AG08395 (cell line): Measurements from ENCODE around the gene SF3B5.
"Not testable (repeated sequence)": the region's sequence is repeated elsewhere in the genome, so short reads cannot be mapped to it uniquely, and the experiment has no call there.

Experiments
- DNase-seq: peaks from one replicate; pipeline ENCODE4 v3.0.0; 2012; ENCODE audit warnings: mixed read lengths, low spot score

SF3B5 gene

DNA sequence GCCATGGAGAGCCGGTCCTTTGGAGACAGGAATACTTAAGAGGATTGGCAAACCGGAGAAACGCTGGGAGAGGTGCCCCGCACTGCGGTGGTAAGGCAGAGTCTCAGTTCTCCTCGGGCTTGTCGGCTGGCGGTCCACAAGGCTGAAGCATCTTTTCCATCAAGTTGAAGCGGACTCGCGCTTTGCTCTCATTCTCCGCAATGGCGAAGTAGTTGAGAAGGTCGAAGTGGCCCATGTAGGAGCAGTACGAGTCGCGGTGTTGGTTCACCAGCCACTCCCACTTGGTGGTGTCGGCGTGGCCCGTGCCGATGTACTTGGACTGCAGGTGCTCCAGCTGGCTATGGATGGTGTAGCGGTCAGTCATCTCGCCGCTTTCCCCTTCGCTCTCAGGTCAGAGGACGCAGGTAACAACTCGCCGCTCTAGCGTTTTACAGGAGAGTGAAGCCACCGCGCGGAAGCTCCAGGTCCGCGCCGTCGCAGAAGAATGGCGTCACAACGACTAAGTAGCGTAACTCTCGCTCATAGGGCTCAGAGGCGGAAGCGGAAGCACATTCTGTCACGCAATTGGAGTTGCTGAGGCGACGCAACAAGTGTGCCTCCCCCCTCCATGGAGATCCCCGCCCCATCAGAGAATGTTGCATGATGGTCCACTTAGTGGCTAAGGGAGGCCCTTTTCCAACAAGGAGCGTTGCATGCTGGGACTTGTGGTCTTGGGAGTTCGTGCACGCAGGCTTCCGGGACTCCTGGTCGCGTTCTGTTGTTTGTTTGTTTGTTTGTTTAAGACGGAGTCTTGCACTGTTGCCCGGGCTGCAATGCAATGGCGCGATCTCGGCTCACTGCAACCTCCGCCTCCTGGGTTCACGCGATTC is at the start of gene SF3B5:
Gene SF3B5 (minus strand): TSS at position 440 of the 869 bp plus-strand sequence. CDS start 76 bp downstream, at position 364.
- peak; percentile 97 for DNase-seq

DNA sequence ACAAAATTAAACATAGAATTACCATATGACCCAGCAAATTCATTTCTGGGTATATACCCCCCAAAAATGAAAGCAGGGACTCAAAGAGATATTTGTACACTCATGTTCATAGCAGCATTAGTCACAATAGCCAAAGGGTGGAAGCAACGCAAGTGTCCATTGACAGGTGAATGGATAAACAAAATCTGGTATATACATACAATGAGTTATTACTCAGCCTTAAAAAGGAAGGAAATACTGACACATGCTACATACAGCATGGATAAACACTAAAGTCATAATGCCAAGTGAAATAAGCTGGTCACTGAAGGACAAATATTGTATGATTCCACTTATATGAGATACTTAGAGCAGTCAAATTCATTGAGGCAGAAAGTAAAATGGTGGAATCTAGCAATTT is 49.6 kb upstream of the SF3B5 start:
- no peak for DNase-seq

DNA sequence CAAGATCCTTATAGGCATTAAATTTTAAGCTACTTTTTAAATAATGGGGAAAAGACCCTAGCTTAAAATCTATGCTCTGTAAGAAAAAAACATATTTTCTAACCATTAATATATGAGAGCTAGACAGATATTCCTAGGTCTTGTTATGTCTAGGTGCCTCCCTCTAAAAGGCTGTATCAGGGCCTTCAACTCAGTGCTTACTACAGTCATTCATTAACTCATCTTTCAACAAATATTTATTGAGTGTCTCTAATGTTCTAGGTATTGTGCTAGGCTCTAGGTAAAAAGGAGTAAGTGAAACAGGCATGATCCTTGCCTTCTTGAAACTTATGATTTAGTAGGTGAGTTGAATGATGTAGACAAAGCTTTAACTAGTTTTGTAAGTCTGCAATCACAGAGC is 48.5 kb upstream of the SF3B5 start:
- DNase-seq, result no peak

DNA sequence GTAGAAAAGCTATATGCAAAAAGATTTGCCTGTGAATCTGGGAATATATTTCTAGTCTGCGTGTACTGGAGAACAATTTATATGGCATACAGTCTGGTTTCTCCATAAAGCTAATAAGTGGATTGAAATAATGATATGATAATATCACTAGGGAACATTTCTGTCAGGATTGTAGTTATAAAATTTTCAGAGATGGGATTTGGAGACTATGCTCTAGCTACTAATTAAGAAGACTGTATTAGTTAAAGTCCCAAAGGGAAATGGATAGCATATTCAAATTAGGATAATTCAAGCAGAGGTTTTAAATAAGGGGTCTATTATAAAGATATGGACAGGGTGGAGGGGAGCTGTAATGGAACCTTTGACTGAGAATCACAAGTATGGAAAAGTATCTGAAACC is 47.7 kb upstream of the SF3B5 start:
- no peak for DNase-seq

DNA sequence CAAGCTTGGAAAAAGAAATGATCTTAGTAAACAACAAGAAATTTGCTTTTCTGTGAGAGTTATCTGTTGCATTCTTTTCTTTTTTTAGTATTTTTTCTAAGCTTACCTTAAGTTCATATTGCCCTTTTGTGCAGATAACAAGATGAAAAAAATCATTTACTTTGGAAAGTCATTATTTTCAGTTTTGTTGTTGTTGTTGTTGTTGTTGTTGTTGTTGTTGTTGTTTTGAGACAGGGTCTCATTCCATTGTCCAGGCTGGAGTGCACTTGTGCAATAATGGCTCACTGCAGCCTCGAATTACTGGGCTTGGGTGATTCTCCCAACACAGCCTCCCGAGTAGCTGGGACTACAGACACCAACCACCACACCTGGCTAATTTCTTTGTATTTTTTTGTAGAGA is 46.1 kb upstream of the SF3B5 start:
- no peak for DNase-seq

DNA sequence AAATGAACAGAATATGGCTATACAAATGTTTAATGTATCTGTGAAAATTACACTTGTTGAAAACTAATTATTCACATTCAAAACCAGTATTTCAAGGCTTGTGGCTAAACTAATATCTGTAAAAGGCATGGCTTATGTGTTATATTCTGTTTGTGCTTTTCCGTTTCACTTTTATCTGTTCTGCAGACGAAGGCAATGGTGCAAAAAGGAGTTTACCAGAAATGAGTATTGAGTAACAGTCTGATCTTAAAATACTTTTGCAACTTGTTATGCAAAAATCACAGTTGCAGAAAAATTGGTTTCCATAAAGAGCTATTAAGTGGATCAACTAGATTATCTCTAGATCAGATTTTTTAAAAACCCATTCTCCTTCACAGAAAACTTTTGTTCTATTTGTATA is 45.5 kb upstream of the SF3B5 start:
- DNase-seq, result no peak

DNA sequence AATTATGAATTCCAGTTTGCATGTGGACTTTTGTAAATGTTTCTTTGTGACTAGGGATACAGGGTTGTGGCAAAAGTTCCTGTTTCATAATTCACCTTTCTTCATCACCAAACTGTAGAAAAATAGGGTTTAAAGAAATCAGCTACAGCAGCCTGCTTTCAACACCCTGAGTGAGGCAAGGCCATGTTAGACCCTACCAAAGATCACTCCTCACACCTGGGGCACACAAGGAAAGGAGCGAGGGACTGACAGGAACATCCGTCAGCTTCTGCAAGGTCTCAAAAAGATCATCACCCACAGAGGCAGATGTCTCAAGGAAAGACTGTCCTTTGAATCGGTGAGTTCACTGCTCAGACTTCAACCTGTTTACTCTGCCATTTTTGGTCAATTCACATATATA is 44.4 kb upstream of the SF3B5 start:
- no peak for DNase-seq

DNA sequence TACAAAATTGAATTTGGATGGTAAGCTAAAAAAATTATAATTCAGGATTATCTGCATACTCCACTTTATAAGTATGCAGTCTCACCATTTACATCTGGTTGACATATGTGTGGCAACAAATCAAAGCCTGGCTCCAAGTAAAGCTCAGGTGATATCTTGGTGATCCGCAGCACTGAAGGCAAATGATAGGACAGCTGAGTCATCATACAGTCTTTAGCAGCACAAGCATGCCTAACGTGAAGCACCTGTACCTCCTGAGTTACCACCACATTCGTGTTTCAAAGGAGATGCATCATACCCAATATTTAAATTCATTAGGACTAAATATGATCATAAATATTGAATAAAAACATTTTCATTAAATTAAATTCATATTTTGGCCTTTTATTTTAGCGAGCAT is 43.2 kb upstream of the SF3B5 start:
- DNase-seq, result no peak

DNA sequence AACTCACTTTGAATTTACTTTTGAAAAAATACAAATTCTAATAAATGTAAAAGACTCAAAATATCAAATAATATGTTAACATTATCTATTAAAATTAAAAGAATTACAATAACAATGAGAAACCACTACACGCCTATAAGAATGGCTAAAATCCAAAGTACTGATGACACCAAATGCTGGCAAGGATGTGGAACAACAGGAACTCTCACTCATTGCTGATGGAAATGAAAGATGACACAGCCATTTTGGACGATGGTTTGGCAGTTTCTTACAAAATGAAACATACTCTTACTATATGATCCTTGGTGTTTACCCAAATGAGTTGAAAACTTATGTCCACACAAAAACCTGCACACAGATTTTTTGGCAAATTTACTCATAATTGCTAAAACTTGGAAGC is 39.4 kb upstream of the SF3B5 start:
- no peak for DNase-seq

DNA sequence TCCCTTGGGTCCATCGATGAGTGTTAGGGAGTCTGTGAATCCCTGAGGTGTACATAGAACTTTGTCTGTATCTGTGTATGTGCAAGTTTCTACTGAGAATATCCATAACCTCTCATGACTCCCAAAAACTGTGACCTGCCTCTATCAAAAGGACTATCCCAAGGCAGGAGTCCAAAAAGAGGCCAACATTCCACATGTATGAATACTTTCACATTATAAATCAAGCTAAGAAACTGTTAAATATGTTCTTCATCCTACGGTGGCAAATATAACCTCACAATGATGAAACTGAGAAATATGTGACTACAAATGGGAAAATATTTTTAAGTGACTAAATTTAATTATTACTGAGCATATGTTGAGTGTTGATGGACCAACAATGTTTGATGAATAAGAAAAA is 38.8 kb upstream of the SF3B5 start:
- DNase-seq, result peak; percentile 35

DNA sequence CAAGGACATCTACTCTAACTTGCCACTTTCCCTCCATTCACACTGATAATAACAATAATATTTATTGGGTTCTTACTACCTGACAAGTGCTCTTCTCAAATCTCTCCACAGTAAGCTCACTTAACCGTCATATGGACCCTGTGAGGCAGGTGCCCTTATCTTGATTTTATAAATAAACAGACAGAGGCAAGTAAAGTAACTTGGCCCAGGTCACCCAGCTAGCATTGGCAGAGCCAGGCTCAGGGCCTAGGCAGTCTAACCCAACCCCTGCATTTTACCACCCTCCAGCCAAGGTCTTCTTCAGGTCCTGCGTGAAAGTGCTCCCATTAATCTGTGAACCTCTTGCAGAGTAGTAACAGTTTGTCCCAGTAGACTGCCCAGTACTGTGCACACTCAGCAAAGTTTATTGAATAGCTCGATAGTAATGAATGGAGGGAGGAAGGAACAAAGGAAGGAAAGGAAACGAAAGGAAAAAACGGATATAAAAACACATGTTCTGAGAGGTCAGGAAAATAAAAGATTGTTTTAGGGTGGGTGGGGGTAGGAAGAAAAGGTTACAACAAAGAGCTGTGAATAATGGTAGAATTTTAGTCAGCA is 38.0 kb upstream of the SF3B5 start:
- no peak for DNase-seq

DNA sequence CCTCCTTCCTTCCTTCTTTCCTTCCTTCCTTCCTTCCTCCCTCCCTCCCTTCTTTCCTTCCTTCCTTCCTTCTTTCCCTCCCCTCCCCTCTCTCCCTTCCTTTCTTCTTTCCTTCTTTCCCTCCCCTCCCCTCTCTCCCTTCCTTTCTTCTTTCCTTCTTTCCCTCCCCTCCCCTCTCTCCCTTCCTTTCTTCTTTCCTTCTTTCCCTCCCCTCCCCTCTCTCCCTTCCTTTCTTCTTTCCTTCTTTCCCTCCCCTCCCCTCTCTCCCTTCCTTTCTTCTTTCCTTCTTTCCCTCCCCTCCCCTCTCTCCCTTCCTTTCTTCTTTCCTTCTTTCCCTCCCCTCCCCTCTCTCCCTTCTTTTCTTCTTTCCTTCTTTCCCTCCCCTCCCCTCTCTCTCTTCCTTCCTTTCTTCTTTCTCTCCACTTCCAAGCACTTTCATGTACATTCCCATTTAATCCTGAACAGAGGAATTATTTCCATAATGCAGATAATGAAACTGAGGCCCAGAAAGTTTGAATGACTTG is 36.9 kb upstream of the SF3B5 start:
- not testable (repeated sequence) for DNase-seq

DNA sequence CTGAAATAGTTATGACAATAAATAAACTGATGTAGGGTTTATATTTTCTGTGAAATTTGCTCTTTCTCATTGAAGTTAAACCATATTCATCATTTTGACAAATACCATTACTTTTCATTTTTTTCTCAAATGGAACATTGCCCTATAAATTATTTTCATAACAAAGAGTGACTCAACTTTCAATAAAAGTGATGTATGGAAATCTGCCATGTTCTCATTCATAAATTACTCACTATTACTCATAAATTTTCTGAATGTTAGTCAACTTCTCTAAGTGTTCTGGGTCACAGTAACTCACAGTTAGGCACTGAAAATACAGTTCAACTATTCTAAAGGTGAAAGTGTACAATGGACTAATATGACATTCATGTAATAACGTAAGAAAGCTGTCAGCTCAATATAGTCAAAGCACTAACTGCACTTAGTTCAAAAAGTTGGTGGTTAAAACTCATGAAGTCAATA is 35.9 kb upstream of the SF3B5 start:
- DNase-seq, result no peak

DNA sequence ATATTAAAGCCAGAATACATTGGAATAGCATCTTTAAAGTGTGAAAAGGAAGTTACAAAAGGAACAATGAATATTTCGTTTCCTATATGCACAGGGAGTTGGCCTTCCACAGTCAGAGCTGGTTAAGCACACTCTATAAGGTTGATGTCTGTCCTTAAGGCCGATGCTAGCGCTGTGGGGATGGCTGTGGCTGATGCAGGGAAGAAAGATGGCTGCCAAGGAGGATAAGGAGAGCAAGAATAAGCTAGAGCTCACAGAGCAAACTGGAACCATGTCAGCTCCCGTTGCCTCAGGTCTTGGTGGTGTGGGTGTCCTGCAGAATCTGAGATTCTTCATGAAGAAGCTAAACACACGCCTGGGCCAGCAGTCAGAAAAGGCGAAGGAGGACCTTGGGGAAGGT is 34.1 kb upstream of the SF3B5 start:
- DNase-seq, result no peak

DNA sequence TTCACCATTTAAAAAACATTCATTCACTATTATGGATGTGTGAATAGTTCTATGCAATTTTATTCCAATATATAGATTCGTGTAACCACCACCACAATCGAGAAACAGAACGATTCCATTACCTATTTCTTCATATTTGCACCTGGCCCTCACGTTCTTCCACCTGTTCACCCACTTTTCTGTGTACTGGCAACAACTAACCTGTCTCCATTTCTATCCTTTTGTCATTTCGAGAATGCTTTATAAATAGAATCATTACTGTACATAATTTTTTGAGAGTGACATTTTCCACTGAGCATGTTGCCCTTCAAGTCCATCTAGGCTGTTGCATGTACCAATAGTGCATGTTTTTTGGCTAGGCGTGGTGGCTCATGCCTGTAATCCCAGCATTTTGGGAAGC is 31.7 kb upstream of the SF3B5 start:
- DNase-seq, result no peak

DNA sequence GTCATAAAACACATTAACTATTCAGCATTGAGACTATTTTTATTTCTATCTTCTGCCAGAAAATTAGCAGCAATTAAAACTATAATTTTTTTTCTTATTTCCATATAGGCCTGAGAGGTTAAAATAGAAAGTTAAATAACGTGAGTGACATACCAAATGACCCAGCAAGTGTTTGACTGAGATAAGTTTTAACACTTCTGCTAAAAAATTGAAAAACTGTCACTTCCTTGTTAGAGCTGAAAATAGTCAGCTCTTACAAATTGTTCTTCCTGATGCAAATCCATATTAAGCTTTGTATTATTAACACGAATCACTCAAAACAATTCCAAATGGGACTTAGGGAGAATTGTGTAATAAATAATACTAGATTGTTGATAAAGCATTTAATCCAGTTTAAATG is 28.5 kb upstream of the SF3B5 start:
- DNase-seq, result no peak

DNA sequence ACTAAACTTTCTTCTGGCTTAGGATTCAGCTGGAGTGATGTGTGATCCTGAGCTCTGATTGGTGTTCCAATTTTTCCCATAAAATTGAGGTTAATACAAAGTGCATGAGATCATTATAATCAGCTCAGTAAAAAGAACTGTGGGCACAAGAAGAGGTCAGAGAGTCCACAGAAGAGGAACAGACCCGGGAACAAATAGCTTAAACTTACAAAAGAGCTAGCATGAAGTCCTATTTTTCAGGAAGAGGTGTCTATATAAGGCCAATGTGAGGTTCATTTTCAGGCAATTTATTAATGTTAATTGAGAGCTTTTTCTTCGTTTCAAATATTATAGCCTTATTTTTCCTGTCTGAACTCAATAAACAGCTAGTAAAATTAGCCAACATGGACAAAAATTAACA is 28.0 kb upstream of the SF3B5 start:
- DNase-seq, result no peak

DNA sequence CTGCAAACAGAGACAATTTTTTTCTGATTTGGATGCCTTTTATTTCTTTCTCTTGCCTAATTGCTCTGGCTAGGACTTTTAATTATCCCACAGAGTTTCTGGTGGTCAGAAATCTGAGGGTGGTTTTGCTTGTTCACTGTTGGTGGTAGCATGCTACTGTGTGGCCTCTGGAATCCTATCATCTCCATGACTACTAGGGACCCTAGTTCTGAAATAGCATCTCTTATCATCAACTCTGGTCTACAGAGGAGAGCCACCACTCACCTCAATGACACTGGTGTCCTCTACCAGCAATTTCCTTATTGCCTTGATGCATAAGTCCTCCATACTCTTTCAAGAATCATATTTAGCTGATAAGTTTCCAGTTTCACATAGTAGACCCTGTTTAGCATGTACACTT is 27.5 kb upstream of the SF3B5 start:
- DNase-seq, result no peak

DNA sequence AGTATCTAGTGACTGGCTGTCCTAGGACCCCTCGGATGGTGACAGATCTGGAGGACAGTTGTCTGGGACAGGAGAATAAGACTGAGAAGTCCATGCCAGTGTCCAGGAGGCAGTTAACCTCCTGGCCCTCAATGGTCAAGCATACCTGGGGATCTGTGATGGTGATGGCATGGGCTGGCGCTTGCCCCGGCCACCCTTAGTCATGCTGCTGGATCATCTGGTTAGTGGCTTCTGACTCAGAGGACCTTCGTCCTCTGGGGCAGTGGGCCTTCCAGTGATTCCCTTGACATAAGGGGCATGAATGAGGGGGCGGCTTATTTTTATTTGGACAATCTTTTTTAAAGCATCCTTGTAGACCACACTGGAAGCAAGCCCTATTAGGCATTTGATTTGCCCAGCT is 24.0 kb upstream of the SF3B5 start:
- no peak for DNase-seq

DNA sequence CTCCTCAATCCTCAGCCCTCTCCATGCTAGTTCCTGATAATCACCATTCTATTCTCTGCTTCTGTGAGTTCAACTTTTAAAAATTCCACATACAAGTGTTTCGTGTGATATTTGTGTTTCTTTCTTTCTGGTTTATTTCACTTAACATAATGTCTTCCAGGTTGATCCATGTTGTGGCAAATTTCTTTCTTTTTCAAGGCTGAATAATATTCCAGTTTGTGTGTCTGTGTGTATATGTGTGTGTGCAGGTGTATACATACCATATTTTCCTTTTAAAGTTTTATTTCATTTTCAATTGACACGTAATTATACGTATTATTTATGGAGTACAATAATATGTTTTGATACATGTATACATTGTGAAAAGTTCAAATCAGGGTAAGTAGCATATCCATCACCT is 19.8 kb upstream of the SF3B5 start:
- DNase-seq, result no peak

DNA sequence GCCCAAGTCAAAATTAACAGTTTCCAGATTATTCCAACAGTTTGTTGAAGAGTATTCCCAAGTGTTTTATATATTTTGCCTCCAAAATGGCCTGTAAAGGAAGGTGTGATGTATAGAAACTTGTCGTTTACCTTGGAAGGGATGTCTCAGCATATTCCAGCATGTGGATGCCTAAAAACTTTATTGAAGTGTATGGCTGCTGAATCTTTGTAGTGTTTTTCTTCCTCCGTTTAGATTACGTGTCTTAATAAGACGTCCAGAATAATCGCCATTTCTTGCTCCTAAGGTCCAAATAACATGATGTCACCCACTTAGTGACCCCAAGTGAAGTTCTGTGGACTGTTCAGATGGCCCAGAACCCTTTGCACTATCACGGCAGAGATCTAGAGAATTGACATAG is 18.0 kb upstream of the SF3B5 start:
- DNase-seq, result no peak

DNA sequence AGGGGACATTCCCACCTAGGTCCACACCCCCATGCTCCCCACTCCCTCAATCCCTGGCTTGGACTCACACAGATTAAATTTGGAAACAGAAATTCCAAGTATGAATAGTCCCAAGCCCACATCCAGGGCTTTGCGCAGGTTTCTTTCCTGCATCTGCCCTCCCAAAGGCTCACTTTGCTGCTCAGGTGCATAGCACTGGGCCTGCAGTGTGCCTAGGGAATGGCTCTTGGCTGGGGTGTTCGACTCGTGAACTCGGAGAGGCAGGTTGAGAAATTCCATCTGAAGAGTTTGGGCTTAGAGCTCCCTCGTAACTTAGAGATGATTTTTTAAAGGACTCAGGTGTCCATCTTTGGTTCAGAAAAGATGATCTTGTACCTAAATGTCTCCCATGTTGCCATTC is 14.8 kb upstream of the SF3B5 start:
- no peak for DNase-seq

DNA sequence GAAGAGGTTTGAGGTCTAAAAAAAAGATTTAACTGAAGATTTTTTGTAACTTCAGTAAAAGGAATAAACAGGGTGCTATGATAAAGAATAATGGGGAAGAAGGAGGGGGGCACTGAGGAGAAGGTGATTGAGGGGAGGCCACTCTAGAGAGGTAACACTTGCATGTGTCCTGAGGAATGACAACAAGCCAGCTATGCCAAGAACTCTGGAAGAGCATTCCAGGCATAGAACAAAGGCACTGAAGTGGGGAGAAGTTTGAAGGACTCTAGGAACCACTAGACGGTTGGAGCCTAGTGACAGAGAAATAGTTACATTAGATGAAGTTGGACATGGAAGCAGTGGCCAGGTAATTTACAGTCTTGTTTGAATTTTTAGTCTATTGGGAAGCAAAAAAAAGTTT is 10.8 kb upstream of the SF3B5 start:
- DNase-seq, result no peak
